ENCODE measurements around the gene SLC7A9.
"Not testable (repeated sequence)": the region's sequence is repeated elsewhere in the genome, so short reads cannot be mapped to it uniquely, and the experiment has no call there.

The SLC7A9 gene

GRCh38 chr19:32798201-32798600, 71.4 kb downstream of the SLC7A9 start:
- DNase-seq (ENCODE audit: low spot score) = no peak

GRCh38 chr19:32789429-32789828, 80.1 kb downstream of the SLC7A9 start:
- DNase-seq (ENCODE audit: low spot score) = no peak

GRCh38 chr19:32787895-32788294, 81.7 kb downstream of the SLC7A9 start:
- DNase-seq (ENCODE audit: low spot score) = not testable (repeated sequence)

- DNase-seq (ENCODE audit: low spot score) = not testable (repeated sequence)
Observed at GRCh38 chr19:32787161-32787813, 82.3 kb downstream of the SLC7A9 start.

- DNase-seq (ENCODE audit: low spot score) = not testable (repeated sequence)
Observed at GRCh38 chr19:32782089-32782488, 87.5 kb downstream of the SLC7A9 start.

- no peak for DNase-seq (ENCODE audit: low spot score)
Observed at GRCh38 chr19:32781280-32781679, 88.3 kb downstream of the SLC7A9 start.
